HG02798 (cell line): ENCODE results near the gene MTARC2.
"Not testable (repeated sequence)": the region's sequence is repeated elsewhere in the genome, so short reads cannot be mapped to it uniquely, and the experiment has no call there.

Experiments
- ATAC-seq: cut with Tn5 transposase; IDR thresholded peaks from one replicate; pipeline ENCODE4 v1.9.1; 2021; ENCODE audit warnings: mild to moderate bottlenecking; ENCODE audit not compliant: unreplicated experiment, poor library complexity

Gene MTARC2

GRCh38 chr1:220730486-220730885 lies 17.6 kb upstream of the MTARC2 start:
- no peak for ATAC-seq

- no peak for ATAC-seq
Observed at GRCh38 chr1:220732137-220732536, 16.0 kb upstream of the MTARC2 start.

GRCh38 chr1:220732621-220733020 lies 15.5 kb upstream of the MTARC2 start:
- peak; percentile 4 for ATAC-seq

DNA sequence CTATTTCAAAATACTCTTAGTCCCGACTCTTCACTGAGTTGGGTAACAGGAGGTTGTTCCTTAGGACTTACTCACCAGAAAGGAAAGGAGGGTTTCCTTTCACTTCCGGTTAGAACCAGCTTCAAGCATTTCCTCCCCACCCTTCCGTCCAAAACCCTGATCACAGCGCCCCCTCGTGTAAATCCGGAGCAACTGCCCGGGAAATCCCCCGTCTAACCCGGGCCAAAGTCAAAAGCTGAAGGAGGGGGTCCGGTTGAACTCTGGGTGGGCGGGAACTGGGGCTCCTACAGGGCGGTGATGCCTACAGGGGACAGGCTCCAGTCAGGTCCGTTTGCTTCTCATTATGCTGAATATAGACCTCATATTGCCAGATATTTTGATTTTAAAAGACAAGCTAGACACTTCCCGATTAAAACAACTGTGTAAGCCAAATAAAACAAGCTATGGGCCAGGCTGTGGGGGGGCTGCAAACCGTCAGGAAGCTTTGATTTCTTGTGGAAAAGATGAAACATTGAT lies 15.0 kb upstream of the MTARC2 start:
- ATAC-seq = peak; percentile 91

GRCh38 chr1:220734571-220735326 lies 13.4 kb upstream of the MTARC2 start:
- no peak for ATAC-seq

DNA sequence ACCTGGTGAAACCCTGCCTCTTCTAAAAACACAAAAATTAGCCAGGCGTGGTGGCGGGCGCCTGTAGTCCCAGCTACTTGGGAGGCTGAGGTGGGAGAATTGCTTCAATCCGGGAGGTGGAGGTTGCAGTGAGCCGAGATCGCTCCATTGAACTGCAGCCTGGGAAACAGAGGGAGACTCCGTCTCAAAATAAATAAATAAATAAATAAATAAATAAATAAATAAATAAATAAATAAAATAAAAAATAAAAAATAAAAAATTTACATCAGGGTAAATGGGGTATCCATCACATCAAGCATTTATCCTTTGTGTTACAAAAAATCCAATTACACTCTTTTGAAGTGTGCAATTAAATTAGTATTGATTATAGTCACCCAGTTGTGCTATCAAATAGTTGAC lies 11.8 kb upstream of the MTARC2 start:
- ATAC-seq = not testable (repeated sequence)

- ATAC-seq = no peak
Observed at GRCh38 chr1:220741349-220741748, 6.8 kb upstream of the MTARC2 start.

DNA sequence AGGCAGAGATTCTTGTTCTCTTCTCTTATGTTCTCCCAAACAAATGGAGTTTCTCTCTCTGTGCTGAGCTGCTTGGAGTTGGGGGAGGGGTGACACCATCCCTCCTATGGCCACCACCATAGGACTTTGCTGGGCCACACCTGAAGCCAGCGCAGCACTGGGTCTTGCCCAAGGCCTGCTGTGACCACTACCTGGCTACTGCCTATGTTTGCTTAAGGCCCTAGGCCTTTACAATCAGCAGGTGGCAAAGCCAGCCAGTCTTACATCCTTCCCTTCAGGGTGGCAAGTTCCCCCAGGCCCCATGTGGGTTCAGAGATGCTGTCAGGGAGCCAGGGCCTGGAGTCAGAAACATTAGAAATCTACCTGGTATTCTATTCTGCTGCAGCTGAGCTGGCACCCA lies 6.3 kb upstream of the MTARC2 start:
- no peak for ATAC-seq

DNA sequence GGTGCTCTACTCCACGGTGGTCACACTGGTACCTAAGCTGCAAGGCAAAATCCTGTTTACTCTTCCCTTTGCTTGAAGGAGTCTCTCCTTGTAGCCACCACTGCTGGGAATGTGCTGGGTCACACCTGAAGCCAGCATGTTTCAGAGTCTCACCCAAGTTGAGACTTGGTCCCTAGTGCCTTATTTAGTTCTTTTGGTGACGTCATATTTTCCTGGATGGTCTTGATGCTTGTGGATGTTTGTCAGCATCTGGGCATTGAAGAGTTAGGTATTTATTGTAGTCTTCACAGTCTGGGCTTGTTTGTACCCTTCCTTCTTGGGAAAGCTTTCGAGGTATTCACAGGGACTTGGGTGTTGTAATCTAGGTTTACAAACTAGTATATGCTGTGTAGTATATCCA lies 5.6 kb upstream of the MTARC2 start:
- ATAC-seq = no peak

GRCh38 chr1:220746851-220747250 lies 1.3 kb upstream of the MTARC2 start:
- no peak for ATAC-seq

DNA sequence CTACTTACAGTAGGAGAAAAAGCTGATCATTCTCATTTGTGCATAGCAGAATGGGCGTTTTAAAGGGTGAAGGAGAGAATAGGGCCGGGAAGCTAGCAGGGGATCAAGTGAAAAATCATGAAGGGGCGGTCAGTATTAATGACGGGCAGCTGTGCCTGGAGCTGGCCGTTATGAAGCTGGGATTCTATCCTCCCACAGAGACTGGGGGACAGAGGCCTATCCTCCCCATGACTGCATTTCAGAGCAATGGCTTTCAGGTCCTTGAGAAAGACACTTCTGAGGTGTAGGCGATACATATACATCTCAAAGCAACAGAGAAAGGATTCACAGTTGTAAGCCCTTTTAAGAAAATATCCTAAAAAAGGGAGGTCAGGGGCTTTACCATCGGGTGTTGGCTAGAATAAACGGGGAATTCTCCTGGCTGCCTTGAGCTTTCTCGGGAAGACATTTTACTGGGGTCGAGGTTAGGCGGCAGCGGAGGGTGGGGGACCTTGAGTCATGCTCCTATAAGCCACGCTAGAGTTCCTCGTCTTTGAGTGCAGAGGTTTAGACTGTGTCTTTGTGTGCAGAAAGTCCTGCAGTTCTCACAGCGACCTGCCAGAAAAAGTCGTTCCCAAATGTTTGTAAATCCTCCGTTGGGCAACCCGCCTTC lies 559 bp upstream of the MTARC2 start:
- ATAC-seq = no peak

DNA sequence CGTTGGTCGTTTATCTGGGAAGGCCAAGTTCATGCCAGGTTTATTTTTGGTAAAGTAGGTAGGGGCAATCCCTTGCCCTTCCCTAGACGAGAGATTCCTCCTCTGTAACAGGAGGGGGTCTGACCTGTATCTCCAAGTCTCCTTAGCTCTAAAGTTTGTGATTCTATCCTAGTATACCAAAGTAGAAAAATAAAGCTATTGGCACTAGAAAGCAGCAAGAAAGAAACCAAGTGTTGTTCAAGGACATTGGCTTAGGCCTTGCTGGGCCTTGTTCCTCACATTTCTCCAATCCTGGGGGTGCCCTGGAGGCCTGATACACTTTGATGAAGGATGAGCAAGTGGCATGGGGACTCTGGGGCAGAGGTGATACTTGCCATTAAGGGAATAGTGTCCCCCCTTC lies 814 bp downstream of the MTARC2 start:
- no peak for ATAC-seq

DNA sequence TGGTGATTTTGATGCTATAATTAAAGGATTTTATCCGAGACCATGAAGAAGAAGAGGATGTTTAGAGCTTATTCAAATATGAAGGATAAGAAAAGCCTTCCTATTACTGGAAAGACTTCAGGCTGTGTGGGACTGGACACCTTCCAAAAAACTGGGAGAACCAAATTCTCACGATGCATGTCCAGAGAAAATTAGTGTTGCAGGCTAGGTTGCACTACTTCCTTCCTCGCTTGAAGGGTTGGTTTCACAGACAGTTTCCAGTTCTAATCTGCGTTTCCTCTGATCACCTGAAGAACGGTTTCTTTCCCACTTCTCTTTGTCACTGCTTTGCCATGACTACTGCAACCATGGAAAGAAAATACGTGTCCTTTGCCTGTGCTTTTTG lies 2.0 kb downstream of the MTARC2 start:
- no peak for ATAC-seq

DNA sequence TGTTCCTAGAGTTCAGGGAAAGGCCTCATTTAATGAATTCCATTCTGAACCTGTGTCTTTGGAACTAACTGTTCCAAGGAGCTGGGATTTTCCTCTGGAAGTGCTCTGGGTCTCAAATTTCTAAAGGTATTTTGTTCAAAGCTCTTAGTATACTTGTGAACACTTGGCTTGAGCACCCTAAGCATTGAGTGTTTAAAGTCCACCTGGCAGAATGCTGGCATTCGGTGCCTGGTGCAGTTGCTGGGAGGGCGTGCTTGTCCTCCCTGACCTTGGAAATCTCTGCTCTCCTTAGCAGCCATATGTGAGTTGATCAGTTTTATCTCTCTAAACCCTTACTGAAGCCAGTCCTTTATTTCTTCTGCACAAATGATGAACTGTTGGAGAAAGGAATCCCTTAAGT lies 3.0 kb downstream of the MTARC2 start:
- ATAC-seq = no peak

DNA sequence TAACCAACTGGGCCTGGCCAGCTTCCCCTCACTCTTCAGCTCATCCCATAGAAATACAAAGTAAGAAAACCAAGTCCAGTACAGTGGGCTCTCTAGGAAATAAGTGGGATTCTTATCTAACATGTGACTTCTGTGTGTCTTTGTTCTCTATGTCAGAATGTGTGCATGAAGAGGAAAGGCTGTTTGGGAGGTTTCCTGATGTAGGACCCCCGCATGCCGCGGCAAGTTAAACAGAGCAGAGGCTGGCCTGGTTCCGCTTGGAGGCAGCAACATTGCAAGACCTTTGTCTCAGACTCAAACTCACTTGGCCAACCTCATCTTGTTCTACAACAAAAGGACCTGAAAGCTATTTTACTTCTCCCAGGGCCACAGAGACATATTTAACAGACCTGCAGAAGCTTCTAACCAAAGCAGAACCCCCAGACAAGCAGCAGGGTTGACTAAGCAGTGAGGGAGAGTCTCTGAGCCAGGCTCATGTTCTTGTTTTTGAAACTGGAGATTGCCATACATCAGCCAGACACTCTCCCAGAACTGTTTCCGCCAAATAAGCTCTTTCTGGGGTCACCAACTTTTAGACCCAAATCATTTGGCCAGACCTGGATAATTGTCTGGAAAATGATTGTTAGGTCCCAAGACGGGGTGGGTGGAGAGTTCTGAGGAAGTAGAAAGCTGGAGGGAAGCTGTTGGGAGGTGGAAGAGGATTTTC lies 6.2 kb downstream of the MTARC2 start:
- no peak for ATAC-seq

DNA sequence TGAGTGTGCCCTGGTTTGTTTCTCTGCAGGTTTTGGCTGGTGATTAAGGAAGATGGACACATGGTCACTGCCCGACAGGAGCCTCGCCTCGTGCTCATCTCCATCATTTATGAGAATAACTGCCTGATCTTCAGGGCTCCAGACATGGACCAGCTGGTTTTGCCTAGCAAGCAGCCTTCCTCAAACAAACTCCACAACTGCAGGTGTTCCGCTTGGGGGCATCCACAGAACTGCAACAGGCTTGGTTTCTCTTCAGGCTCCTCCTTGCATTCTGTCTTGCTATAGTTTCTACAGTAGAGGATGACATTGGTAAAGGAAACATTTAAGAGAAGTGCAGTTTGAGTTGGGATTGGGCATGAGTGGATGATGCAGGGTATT lies 6.8 kb downstream of the MTARC2 start:
- ATAC-seq = no peak

- no peak for ATAC-seq
Observed at GRCh38 chr1:220755309-220755708, 7.2 kb downstream of the MTARC2 start.

DNA sequence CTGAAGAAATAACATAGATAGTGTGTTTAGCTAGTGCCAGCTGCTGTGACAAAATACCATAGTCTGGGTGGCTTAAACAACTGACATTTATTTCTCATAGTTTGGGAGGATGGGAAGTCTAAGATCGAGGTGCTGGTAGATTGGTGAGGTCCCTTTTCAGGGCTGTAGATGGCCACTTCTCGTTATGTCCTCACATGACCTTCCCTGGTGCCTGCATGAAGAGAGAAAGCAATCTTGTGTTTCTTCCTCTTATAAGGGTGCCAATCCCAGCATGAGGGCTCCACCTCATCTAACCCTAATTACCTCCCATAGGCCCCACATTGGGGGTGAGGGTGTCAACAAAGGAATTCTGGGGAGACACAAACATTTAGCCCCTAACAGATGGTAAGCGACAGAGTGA lies 9.3 kb downstream of the MTARC2 start:
- ATAC-seq = no peak

- ATAC-seq = no peak
Observed at GRCh38 chr1:220759147-220759546, 11.0 kb downstream of the MTARC2 start.

DNA sequence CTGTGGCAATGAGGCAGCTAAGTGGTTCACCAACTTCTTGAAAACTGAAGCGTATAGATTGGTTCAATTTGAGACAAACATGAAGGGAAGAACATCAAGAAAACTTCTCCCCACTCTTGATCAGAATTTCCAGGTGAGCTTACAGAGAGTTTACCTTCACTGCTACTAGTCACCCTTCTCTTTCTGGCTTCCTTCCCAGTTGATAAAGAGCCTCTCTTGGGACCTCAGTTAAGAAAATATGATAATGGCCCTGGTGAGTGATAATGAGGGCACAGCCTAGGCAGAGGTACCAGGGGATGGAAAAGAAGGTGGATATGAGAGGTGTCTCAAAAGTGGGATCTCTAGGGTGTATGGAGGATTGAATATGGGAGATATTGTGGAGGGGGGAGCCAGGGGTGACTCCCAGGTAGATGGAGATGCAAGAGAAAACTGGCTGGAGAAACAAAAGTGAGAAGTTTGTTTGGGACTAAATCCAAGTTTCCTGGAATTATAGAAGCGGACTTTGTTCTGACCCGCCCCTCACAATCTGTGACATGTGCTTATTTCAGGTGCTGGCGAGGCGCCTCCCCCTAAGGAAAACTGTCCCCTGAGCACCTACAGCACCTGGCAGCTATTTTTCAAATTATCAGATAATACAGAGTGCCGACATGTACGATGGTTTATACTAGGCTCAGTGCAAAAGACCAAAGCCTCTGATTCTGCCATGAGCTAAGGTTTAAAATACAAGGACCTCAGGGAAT lies 13.7 kb downstream of the MTARC2 start:
- ATAC-seq = no peak

DNA sequence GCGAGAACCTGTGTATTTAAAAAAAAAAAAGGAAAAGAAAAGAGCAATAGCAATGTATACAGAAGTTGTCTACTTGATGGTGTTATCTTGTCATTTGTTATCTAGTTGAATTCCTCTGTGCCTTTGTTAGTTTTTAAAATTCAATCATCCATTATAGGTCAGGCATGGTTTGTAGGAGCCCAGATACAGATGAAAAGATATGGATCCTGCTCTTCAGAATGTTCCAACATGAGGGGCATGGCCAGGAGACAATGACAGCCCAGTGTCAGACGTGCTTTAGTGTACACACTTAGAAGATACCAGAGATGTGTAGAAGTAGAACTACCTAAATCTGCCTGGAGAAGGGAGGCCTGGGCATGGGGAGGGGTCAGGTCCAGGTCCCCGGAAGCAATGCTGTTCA lies 16.6 kb downstream of the MTARC2 start:
- no peak for ATAC-seq
